MCF 10A (cell line): ENCODE measurements around the gene UMAD1. TPM values are rescaled to one million over a fixed set of nuclear protein-coding genes. Genes with fewer than 3 reads are reported as not detected.

Experiments used
- BruUV-seq: library from RNA; stranded (reverse); fragments of 400-500 nt; replicated peaks from 2 replicates; lab custom pipeline; 2021; lab: Mats Ljungman, UMichigan
- CTCF ChIA-PET: fragments of 300-600 bp; sonication (Branson Sonifier 250); formaldehyde crosslinking; extraction: SDS; loops from one replicate; lab custom pipeline; 2021; ENCODE audit warnings: antibody characterized with exemption, inconsistent platforms; lab: Yijun Ruan, JAX
- POLR2A ChIA-PET: fragments of 300-600, 350-650 bp; sonication (Branson Sonifier 250); formaldehyde crosslinking; extraction: SDS; loops from one replicate; lab custom pipeline; 2020; ENCODE audit warnings: antibody characterized with exemption, inconsistent platforms; lab: Yijun Ruan, JAX
- DNase-seq: peaks from one replicate; pipeline ENCODE4 v3.0.0-alpha.2; 2018; ENCODE audit not compliant: unreplicated experiment
- H3K27ac Mint-ChIP-seq: one replicate; pipeline ENCODE4 v1.8.0; 2022; ENCODE audit warnings: mild to moderate bottlenecking, low read depth, mixed read lengths; ENCODE audit not compliant: unreplicated experiment
- H3K27me3 Mint-ChIP-seq: one replicate; pipeline ENCODE4 v1.8.0; 2022; ENCODE audit warnings: mixed read lengths; ENCODE audit not compliant: insufficient read depth, unreplicated experiment
- H3K36me3 Mint-ChIP-seq: one replicate; pipeline ENCODE4 v1.8.0; 2022; ENCODE audit warnings: mild to moderate bottlenecking, moderate library complexity, mixed read lengths; ENCODE audit not compliant: insufficient read depth, unreplicated experiment
- H3K4me1 Mint-ChIP-seq: one replicate; pipeline ENCODE4 v1.8.0; 2022; ENCODE audit warnings: mixed read lengths; ENCODE audit not compliant: insufficient read depth, unreplicated experiment
- H3K4me3 Mint-ChIP-seq: one replicate; pipeline ENCODE4 v1.8.0; 2022; ENCODE audit warnings: mild to moderate bottlenecking, moderate library complexity, mixed read lengths; ENCODE audit not compliant: unreplicated experiment
- H3K9me3 Mint-ChIP-seq: one replicate; pipeline ENCODE4 v1.8.0; 2022; ENCODE audit warnings: mixed read lengths; ENCODE audit not compliant: unreplicated experiment
- intact Hi-C: fragments of 100-400 bp; cut with micrococcal nuclease; formaldehyde crosslinking; loops from 2 replicates; pipeline ENCODE4 v1.14.1; 2022
- total RNA-seq: library from RNA; stranded (reverse); gene quantifications from 2 replicates; pipeline ENCODE4 v1.2.3, GENCODE V29; 2022
- TF ChIP-seq, protein P1 (sequence below): fragments of 200-600 bp; IDR thresholded peaks from one replicate; pipeline ENCODE4 v1.8.0; 2022; ENCODE audit warnings: antibody characterized with exemption, mild to moderate bottlenecking; ENCODE audit not compliant: unreplicated experiment

The UMAD1 gene
- total RNA-seq, 1 experiment from 2014 or later = 7.1 TPM

DNA sequence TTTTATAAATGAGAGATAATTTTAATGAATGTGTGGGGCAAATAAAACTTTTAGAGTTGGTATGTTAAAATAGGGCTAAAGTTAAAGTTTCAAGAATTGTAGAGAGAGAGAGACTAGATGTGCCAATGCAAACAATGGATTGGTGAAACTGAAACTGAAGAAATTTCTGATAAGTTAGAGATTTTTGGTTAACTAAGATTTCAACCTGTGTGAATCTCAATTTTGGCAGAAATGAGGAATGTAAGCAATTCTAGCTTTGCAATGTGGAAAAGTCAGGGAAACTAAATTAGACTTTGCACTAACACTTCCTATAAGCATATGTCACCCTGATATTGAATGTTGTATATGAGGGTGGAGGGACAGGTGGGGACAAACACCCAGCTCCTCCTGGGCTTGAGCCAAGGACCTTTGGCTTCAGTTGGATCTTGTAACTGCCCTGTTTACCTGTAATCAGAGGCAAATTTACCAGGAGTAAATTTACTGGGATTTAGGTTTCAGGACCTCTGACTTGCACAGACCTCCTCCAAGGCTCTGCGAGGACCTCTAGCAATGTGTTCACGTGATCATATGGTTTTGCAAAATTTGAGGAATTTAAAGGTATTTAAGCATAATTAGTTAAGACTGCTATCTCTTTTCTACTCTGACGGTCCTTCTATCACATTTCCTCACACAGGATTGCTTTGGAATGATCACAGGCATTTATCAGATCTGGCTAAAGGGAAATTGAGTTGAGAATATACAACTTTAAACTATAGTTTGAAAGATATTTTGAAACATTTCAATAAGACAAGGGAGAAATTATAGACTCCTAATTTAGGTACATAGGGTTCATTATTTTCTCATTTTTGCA, 110.9 kb downstream of the UMAD1 start:
- no peaks in the 10 kb centered on the region for H3K27me3 Mint-ChIP-seq
- ChIA-PET POLR2A (interaction anchor here (0.7 to 1.4 kb wide), 2 partner anchors 9 to 13 kb away, joined by 4 to 5 read pairs; no protein-coding TSS in a partner anchor), CTCF (interaction anchor here (0.9 kb wide), 1 partner anchor 9 kb away, joined by 4 read pairs; no protein-coding TSS in a partner anchor)
- no TSS peak for BruUV-seq
- no peak overlapping the region for H3K4me3 Mint-ChIP-seq
- H3K9me3 Mint-ChIP-seq = no peaks in the 10 kb centered on the region
- TF ChIP-seq, protein P1, sequence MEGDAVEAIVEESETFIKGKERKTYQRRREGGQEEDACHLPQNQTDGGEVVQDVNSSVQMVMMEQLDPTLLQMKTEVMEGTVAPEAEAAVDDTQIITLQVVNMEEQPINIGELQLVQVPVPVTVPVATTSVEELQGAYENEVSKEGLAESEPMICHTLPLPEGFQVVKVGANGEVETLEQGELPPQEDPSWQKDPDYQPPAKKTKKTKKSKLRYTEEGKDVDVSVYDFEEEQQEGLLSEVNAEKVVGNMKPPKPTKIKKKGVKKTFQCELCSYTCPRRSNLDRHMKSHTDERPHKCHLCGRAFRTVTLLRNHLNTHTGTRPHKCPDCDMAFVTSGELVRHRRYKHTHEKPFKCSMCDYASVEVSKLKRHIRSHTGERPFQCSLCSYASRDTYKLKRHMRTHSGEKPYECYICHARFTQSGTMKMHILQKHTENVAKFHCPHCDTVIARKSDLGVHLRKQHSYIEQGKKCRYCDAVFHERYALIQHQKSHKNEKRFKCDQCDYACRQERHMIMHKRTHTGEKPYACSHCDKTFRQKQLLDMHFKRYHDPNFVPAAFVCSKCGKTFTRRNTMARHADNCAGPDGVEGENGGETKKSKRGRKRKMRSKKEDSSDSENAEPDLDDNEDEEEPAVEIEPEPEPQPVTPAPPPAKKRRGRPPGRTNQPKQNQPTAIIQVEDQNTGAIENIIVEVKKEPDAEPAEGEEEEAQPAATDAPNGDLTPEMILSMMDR = no peak
- H3K4me1 Mint-ChIP-seq = no peaks in the 10 kb centered on the region
- H3K36me3 Mint-ChIP-seq = no peaks in the 10 kb centered on the region
- no peak for DNase-seq
- intact Hi-C loops = no loop called here
- no peak overlapping the region for H3K27ac Mint-ChIP-seq

DNA sequence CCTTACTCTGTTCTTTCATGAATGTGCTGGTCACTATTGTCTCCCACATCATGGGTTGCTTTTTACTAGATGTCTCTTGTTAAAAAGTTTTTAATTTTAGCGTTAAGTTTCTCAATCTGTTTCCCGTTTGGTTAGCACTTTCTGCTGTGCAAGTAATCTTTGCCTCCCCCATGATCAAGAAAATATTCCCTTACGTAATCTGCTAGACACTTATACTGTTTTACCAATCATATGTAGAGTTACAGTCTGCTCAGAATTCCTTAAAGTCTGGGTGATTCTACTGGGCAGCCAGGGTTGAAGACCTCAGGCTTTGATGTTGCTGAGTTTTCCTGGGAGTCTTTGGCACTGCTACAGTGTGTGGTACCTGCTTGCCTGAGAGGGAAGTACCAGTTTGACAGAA, 116.0 kb downstream of the UMAD1 start:
- intact Hi-C loops = no loop called here
- CTCF ChIA-PET = interaction anchor here (0.5 to 6.6 kb wide), 3 partner anchors 42 to 540 kb away, joined by 5 to 90 read pairs (median 6); no protein-coding TSS in a partner anchor
- H3K27ac Mint-ChIP-seq = no peak overlapping the region

GRCh38 chr7:7757576-7757975, 117.0 kb downstream of the UMAD1 start:
- Mint-ChIP-seq H3K4me1 (peaks cover 16% of the 10 kb centered on the region), H3K9me3 (no peaks in the 10 kb centered on the region), H3K27ac (no peak overlapping the region), H3K36me3 (no peaks in the 10 kb centered on the region), H3K4me3 (no peak overlapping the region), H3K27me3 (no peaks in the 10 kb centered on the region)
- TF ChIP-seq, protein P1 = no peak
- no TSS peak for BruUV-seq
- ChIA-PET CTCF (interaction anchor here (1.1 to 6.6 kb wide), 5 partner anchors 61 to 539 kb away, joined by 3 to 90 read pairs (median 3); no protein-coding TSS in a partner anchor), POLR2A (interaction anchor here (1.1 to 6.7 kb wide), 3 partner anchors 38 to 213 kb away, joined by 3 to 60 read pairs (median 5); no protein-coding TSS in a partner anchor)
- intact Hi-C loops = no loop called here
- DNase-seq = no peak

More for the DNA sequence above, 116.0 kb downstream of the UMAD1 start:
- H3K9me3 Mint-ChIP-seq = no peaks in the 10 kb centered on the region
- POLR2A ChIA-PET = interaction anchor here (1.1 to 6.7 kb wide), 5 partner anchors 37 to 214 kb away, joined by 3 to 60 read pairs (median 3); no protein-coding TSS in a partner anchor
- TF ChIP-seq, protein P1 = no peak
- peaks cover 11% of the 10 kb centered on the region for H3K4me1 Mint-ChIP-seq
- BruUV-seq = no TSS peak
- DNase-seq = no peak
- no peaks in the 10 kb centered on the region for H3K27me3 Mint-ChIP-seq
- no peaks in the 10 kb centered on the region for H3K36me3 Mint-ChIP-seq
- H3K4me3 Mint-ChIP-seq = no peak overlapping the region
